Activated B cell treated with CpG ODN at 0.5 μM for 24 hours (primary cell): ENCODE data around the gene SH3RF1. TPM values are rescaled to one million over a fixed set of nuclear protein-coding genes. Genes with fewer than 3 reads are reported as not detected.

Source experiments
- ATAC-seq: fragments of 200-7000 bp; cut with Tn5 transposase; one replicate; pipeline ENCODE4 v1.10.0; 2021; ENCODE audit warnings: low read depth, mild to moderate bottlenecking, moderate library complexity
- CTCF ChIA-PET: fragments of 350-600 bp; sonication (Branson Sonifier 250); formaldehyde crosslinking; loops from one replicate; lab custom pipeline; 2021; ENCODE audit warnings: antibody characterized with exemption; lab: Charles Lee
- POLR2A ChIA-PET: fragments of 350-600 bp; sonication (Branson Sonifier 250); formaldehyde crosslinking; loops from one replicate; lab custom pipeline; 2021; ENCODE audit warnings: antibody characterized with exemption; lab: Charles Lee
- DNase-seq: peaks from one replicate; pipeline ENCODE4 v3.0.0; 2022
- H3K27ac Mint-ChIP-seq: one replicate; pipeline ENCODE4 v1.8.0; 2020; ENCODE audit warnings: mixed read lengths
- H3K27me3 Mint-ChIP-seq: one replicate; pipeline ENCODE4 v1.8.0; 2021; ENCODE audit warnings: mixed read lengths
- H3K36me3 Mint-ChIP-seq: one replicate; pipeline ENCODE4 v1.8.0; 2021; ENCODE audit warnings: low read depth, mixed read lengths
- H3K4me1 Mint-ChIP-seq: one replicate; pipeline ENCODE4 v1.8.0; 2021; ENCODE audit warnings: mixed read lengths
- H3K4me3 Mint-ChIP-seq: one replicate; pipeline ENCODE4 v1.8.0; 2020; ENCODE audit warnings: mild to moderate bottlenecking, mixed read lengths
- H3K9me3 Mint-ChIP-seq: one replicate; pipeline ENCODE4 v1.8.0; 2020; ENCODE audit warnings: mixed read lengths
- intact Hi-C: fragments of 100-400 bp; cut with micrococcal nuclease; formaldehyde crosslinking; loops from one replicate; pipeline ENCODE4 v1.15.1; 2024
- total RNA-seq: library from RNA; stranded (reverse); gene quantifications from 2 replicates; pipeline ENCODE4 v1.2.3, GENCODE V29; 2022
- TF ChIP-seq, protein P1 (sequence below): fragments of 200-600 bp; IDR thresholded peaks from one replicate; pipeline ENCODE4 v1.8.0; 2022; ENCODE audit warnings: antibody characterized with exemption, mild to moderate bottlenecking

Gene SH3RF1
- total RNA-seq, 1 donor from 2014 or later = 7.1 TPM

DNA sequence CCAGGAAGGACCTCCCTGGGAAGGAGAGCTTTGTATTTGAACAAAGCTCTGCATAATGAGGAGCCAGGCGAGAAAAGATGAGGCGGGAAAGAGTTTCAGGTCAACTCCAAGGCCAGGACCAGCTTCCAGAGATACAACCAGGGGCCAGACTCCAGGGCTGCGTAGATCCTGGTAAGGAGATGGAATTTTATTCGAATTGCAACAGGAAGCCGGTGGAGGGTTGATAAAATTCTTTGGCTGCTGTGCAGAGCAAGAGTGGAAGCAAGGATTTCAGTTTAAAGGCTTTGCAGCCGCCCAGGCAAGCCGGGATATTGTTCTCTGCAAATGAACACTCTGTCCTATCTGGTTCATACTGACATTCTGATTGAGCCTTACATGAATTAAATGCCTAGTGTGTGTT is 220.5 kb downstream of the SH3RF1 start:
- intact Hi-C loops = no loop called here
- ATAC-seq = no peak
- H3K27ac Mint-ChIP-seq = no peak overlapping the region
- no peak overlapping the region for H3K4me3 Mint-ChIP-seq
- ChIA-PET CTCF (no interaction called here), POLR2A (no interaction called here)
- no peak for DNase-seq
- no peaks in the 10 kb centered on the region for H3K4me1 Mint-ChIP-seq
- H3K36me3 Mint-ChIP-seq = no peaks in the 10 kb centered on the region
- H3K9me3 Mint-ChIP-seq = no peaks in the 10 kb centered on the region
- peaks cover 2% of the 10 kb centered on the region for H3K27me3 Mint-ChIP-seq
- TF ChIP-seq, protein P1, sequence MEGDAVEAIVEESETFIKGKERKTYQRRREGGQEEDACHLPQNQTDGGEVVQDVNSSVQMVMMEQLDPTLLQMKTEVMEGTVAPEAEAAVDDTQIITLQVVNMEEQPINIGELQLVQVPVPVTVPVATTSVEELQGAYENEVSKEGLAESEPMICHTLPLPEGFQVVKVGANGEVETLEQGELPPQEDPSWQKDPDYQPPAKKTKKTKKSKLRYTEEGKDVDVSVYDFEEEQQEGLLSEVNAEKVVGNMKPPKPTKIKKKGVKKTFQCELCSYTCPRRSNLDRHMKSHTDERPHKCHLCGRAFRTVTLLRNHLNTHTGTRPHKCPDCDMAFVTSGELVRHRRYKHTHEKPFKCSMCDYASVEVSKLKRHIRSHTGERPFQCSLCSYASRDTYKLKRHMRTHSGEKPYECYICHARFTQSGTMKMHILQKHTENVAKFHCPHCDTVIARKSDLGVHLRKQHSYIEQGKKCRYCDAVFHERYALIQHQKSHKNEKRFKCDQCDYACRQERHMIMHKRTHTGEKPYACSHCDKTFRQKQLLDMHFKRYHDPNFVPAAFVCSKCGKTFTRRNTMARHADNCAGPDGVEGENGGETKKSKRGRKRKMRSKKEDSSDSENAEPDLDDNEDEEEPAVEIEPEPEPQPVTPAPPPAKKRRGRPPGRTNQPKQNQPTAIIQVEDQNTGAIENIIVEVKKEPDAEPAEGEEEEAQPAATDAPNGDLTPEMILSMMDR = no peak

DNA sequence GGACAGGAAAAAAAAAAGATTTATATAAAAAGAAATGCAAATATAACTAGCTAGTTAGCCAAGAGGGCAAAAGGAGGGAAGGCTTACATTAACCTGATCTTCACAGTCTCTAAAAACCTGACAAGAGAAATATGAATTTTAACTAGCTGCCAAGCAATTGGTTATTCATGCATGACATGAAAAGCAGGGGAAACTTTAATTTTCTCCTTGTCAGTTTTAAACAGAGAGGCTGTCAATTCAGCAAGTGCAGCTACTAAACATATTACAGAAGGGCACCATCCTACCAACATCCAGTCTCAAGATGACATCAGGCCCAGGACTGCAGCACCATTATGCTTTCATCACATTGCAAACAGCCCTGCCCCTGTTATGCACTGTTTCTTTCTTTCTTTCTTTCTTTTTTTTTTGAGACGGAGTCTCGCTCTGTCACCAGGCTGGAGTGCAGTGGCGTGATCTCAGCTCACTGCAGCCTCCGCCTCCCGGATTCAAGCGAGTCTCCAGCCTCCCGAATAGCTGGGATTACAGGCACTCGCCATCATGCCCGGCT is 221.8 kb downstream of the SH3RF1 start:
- DNase-seq (no peak), ATAC-seq (no peak)
- H3K36me3 Mint-ChIP-seq = no peaks in the 10 kb centered on the region
- no peaks in the 10 kb centered on the region for H3K27me3 Mint-ChIP-seq
- ChIA-PET CTCF (interaction anchor here (0.6 kb wide), 1 partner anchor 39 kb away, joined by 4 read pairs; the partner anchor contains the start of gene CBR4), POLR2A (no interaction called here)
- H3K4me3 Mint-ChIP-seq = no peak overlapping the region
- H3K9me3 Mint-ChIP-seq = no peaks in the 10 kb centered on the region
- intact Hi-C loops = no loop called here
- H3K27ac Mint-ChIP-seq = no peak overlapping the region
- TF ChIP-seq, protein P1 = no peak
- H3K4me1 Mint-ChIP-seq = no peaks in the 10 kb centered on the region

DNA sequence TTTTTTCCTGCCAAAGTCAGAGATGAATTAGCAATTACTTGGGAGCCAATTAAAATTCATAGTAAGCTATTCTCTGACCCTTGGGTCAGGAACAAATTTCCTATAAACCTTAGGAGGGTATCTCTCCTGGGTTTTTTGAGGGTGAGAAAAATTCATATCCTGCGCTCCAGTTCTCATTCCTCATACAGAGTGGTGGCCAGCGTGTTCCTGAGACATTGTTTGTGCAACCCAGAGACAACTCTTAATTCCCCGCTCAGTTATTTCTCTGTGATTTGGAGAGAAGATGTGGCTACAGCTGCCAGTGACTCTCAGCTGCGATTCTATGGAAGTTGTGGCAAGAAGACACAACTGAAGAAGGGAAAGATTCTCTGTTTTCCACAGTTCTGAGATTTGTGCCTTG is 222.8 kb downstream of the SH3RF1 start:
- CTCF ChIA-PET = no interaction called here
- POLR2A ChIA-PET = no interaction called here
- H3K36me3 Mint-ChIP-seq = no peaks in the 10 kb centered on the region
- TF ChIP-seq, protein P1 = no peak
- no peaks in the 10 kb centered on the region for H3K9me3 Mint-ChIP-seq
- no peak overlapping the region for H3K27ac Mint-ChIP-seq
- no peaks in the 10 kb centered on the region for H3K27me3 Mint-ChIP-seq
- no peak overlapping the region for H3K4me3 Mint-ChIP-seq
- no peaks in the 10 kb centered on the region for H3K4me1 Mint-ChIP-seq
- intact Hi-C loops = no loop called here
- ATAC-seq (no peak), DNase-seq (no peak)

DNA sequence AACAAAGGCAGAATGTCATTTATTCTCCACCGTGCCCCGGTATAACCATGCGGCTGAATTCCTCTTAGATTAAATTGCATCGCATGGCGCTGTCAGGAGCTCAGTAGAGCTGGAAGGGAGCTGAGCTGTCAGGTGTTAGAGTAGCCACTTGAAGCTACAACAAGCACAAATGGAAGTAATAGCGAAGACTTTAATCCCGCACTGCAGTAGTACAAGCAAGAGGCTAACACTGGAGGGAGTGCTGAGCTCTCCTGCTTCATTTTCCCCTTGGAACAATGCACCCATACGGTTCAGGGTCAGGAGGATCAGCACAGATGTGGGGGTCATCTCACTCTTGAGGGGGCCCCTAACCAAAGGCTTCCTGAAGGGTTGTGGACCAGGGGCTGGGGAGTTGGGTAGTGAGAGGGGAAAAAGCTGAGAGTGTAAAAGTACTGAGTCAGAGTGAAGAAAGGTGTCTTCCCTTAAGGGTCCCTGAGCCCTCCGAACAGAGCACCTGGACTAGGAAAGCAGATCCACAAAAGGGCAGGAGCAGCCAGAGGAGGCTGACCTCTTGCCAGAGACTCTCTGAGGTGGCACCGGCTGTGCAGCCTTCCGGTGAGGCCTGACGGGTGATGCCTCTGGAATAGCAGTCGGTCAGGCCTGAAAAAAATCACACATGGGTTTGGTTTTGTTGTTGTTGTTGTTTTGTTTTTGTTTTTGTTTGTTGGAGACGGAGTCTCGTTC is 224.7 kb downstream of the SH3RF1 start:
- POLR2A ChIA-PET = interaction anchor here (0.9 kb wide), 1 partner anchor 36 kb away, joined by 3 read pairs; the partner anchor contains the start of gene CBR4
- Mint-ChIP-seq H3K27ac (no peak overlapping the region), H3K4me3 (no peak overlapping the region), H3K4me1 (no peaks in the 10 kb centered on the region), H3K27me3 (no peaks in the 10 kb centered on the region), H3K9me3 (no peaks in the 10 kb centered on the region), H3K36me3 (no peaks in the 10 kb centered on the region)
- no peak for ATAC-seq
- intact Hi-C loops = no loop called here
- TF ChIP-seq, protein P1 = no peak
- CTCF ChIA-PET = no interaction called here
- DNase-seq = no peak

DNA sequence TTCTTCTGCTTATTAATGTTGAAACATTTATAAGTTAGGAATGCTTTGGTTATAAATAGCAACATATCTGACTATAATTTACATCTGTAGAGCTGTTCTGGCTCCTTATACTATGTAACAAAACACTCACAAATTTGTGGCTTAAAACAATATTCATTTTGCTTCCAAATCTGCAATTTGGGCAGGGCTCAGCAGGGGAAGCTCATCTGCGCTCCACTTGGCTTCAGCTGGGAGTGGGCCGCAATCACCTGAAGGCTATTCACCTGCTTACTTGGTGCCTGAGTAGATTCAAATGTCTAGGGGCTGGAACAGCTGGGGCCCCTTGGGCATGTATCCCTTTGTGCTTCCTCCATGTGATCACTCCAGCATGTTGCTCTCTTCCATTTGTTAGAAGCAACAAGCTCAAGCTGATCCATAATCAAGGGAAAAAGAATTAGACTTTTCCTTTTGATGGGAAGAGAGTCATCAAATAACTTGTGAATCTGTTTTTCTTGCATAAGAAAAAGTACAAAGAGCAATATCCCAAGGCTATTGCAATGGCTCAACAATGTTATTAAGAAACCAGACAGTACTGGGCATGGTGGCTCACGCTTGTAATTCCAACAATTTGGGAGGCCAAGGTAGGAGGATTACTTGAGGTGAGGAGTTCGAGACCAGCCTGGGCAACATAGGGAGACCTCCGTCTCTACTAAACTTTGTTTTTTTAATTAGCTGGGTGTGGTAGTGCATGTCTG is 225.9 kb downstream of the SH3RF1 start:
- intact Hi-C loops = no loop called here
- DNase-seq = no peak
- TF ChIP-seq, protein P1 = no peak
- CTCF ChIA-PET = no interaction called here
- POLR2A ChIA-PET = interaction anchor here (0.9 kb wide), 1 partner anchor 35 kb away, joined by 3 read pairs; the partner anchor contains the start of gene CBR4
- H3K9me3 Mint-ChIP-seq = no peaks in the 10 kb centered on the region
- H3K4me1 Mint-ChIP-seq = no peaks in the 10 kb centered on the region
- no peak overlapping the region for H3K27ac Mint-ChIP-seq
- no peak for ATAC-seq
- no peak overlapping the region for H3K4me3 Mint-ChIP-seq
- no peaks in the 10 kb centered on the region for H3K27me3 Mint-ChIP-seq
- H3K36me3 Mint-ChIP-seq = no peaks in the 10 kb centered on the region
